ENCODE measurements around the gene EYA2.

DNA sequence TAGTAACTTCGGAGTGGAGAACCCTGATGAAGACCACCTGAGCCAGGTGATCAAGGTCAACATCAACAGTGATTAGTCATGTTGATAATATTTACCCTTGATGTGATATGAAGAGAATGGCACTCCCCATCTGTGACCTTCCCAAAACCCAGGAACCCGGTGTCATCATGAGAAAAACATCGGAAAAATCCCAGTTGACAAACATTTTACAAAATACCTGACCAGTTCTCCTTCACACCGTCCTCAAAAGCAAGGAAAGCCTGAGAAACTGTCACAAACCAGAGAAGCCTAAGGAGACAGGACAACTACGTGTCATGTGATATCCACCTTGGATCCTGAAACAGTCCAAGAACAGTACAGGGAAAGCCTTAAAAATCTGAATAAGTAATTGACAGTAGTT lies 264.5 kb downstream of the EYA2 start:
- TF ChIP-seq CTCF (IDR thresholded peaks at IDR 0.05) (no peak), POLR2A (IDR thresholded peaks at IDR 0.05) (no peak)

Data from heart left ventricle (tissue), 13 donors.